IPS-20b (cell line): ENCODE results near the gene HPCA.

Source experiments
- H3K27ac ChIP-seq: one replicate; pipeline ENCODE4 v1.5.1; 2013; ENCODE audit warnings: low read length
- H3K27me3 ChIP-seq: 2 replicates; pipeline ENCODE4 v1.6.1; 2013; ENCODE audit warnings: mild to moderate bottlenecking, low read length, inconsistent platforms; ENCODE audit not compliant: insufficient read depth
- H3K36me3 ChIP-seq: 2 replicates; pipeline ENCODE4 v1.6.1; 2013; ENCODE audit warnings: low read depth, mild to moderate bottlenecking, inconsistent platforms, low read length, moderate library complexity; ENCODE audit not compliant: insufficient read depth
- H3K4me1 ChIP-seq: 2 replicates; pipeline ENCODE4 v1.6.1; 2013; ENCODE audit warnings: mild to moderate bottlenecking, control low read depth, inconsistent platforms, low read length, moderate library complexity; ENCODE audit not compliant: insufficient read depth
- H3K4me3 ChIP-seq: 2 replicates; pipeline ENCODE4 v1.5.1; 2013; ENCODE audit warnings: mild to moderate bottlenecking, low read length, inconsistent platforms
- H3K9ac ChIP-seq: 2 replicates; pipeline ENCODE4 v1.6.1; 2013; ENCODE audit warnings: low read depth, mild to moderate bottlenecking, inconsistent platforms, low read length, moderate library complexity
- H3K9me3 ChIP-seq: 2 replicates; pipeline ENCODE4 v1.6.1; 2013; ENCODE audit warnings: mild to moderate bottlenecking, low read depth, low read length, inconsistent platforms; ENCODE audit not compliant: insufficient read depth

The HPCA gene

DNA sequence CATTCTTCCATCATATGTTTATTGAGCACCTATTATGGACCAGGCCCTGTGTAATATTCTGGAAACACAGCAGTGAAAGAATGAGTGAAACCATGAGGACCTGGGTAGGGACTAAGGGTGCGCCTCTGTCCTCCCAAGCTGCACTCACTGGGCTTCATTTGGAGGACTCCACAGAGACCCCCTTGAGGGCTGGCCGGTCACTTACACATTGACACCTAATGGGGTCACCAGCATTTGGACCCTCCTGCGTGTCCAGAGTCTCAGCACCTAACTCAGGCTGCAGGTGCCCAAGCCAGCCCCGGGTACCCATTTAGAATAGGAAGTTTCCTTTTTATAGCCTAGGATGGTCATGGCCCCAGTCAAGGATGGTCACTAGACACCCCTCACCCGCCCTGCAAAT is 12.8 kb upstream of the HPCA start:
- Histone ChIP-seq H3K4me3 (no peak overlapping the region), H3K9me3 (no peaks in the 10 kb centered on the region), H3K27me3 (peaks cover 36% of the 10 kb centered on the region), H3K9ac (no peak overlapping the region), H3K36me3 (no peaks in the 10 kb centered on the region), H3K4me1 (peaks cover 20% of the 10 kb centered on the region), H3K27ac (no peak overlapping the region)

- H3K27me3 ChIP-seq, result peaks cover 19% of the 10 kb centered on the region
- H3K4me1 ChIP-seq, result peaks cover 19% of the 10 kb centered on the region
- no peak overlapping the region for H3K27ac ChIP-seq
- no peak overlapping the region for H3K9ac ChIP-seq
- no peaks in the 10 kb centered on the region for H3K36me3 ChIP-seq
- H3K4me3 ChIP-seq, result no peak overlapping the region
- no peaks in the 10 kb centered on the region for H3K9me3 ChIP-seq
Measured at GRCh38 chr1:32874860-32875752, 11.2 kb upstream of the HPCA start.

DNA sequence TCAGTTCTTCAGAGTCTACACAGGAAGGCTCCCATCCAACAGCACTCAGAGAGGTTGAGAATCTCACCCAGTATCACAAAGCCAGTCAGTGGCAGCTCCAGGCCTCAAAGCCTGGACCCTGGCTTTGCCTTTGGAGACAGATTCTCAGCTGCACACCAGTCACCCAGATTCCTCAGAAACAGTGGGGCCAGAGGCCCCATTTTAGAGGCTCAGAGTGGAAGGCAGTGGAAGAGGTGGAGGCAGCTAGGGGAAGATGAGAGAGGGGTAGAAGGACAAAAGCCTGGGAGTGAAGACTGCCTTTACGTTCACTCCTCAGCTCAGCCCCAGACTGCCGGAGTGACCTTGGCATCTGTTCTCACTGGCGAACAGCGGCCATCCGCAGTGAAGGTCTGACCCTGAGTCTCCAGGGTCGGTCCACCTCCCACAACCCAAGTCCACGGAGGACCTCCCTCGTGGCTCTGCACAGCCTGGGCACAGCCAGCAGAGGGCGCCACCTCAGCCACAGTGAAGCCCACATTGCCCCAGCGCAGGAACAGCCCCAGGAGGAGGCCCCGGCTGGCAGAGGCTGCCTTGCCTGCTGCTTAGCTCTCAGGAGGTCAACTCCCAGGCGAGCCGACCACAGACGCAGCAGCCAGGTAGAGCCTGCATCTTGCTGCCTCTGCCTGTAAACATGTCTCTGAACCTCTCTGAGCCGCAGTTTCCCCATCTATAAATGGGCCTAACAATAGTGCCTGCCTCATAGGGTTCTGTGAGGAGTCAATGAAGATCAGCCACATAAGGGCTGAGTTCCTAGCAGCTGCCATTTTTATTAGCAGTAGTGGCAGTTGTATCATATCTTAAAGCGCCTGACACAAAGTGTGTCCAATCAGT is 9.7 kb upstream of the HPCA start:
- Histone ChIP-seq H3K4me3 (peak overlapping the region; percentile 50; the same call in 1 of the 2 replicates), H3K36me3 (no peaks in the 10 kb centered on the region), H3K27ac (no peak overlapping the region), H3K27me3 (peaks cover 7% of the 10 kb centered on the region), H3K9me3 (no peaks in the 10 kb centered on the region), H3K9ac (no peak overlapping the region), H3K4me1 (peaks cover 11% of the 10 kb centered on the region)

- H3K36me3 ChIP-seq, result no peaks in the 10 kb centered on the region
Measured at GRCh38 chr1:32877211-32878110, 8.8 kb upstream of the HPCA start.

DNA sequence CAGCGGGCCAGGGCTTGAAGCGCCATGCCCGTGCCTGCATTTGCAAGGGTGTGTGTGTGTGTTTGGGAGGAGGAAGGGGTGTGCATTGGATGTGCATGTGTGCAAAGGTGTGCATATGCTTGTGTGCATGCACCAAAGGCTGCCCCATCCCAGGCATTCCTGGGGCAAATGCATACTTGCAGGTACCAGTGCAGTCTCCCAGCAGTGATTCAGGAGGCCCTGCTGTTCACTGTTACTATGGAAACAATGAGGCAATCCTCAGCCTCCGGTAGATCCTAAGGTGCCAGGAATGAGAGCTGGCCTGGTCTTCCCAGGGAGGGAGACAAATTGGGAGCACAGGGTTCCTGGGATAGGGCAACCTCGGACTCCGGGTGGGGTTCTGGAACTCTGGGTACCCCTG is 8.1 kb upstream of the HPCA start:
- Histone ChIP-seq H3K4me3 (no peak overlapping the region), H3K9ac (no peak overlapping the region)

More at GRCh38 chr1:32877211-32878110, 8.8 kb upstream of the HPCA start:
- no peak overlapping the region for H3K27ac ChIP-seq
- H3K4me3 ChIP-seq, result no peak overlapping the region
- H3K27me3 ChIP-seq, result no peaks in the 10 kb centered on the region; the same call in 1 of the 2 replicates
- H3K9ac ChIP-seq, result no peak overlapping the region
- no peaks in the 10 kb centered on the region for H3K9me3 ChIP-seq
- peaks cover 5% of the 10 kb centered on the region; the same call in 1 of the 2 replicates for H3K4me1 ChIP-seq

GRCh38 chr1:32878637-32879041 is 7.7 kb upstream of the HPCA start:
- Histone ChIP-seq H3K9me3 (no peaks in the 10 kb centered on the region), H3K27ac (no peak overlapping the region)

More for the DNA sequence above, 8.1 kb upstream of the HPCA start:
- Histone ChIP-seq H3K27me3 (peaks cover under 1% of the 10 kb centered on the region; the same call in 1 of the 2 replicates), H3K36me3 (no peaks in the 10 kb centered on the region), H3K9me3 (no peaks in the 10 kb centered on the region), H3K4me1 (peaks cover 5% of the 10 kb centered on the region; the same call in 1 of the 2 replicates), H3K27ac (no peak overlapping the region)

GRCh38 chr1:32881291-32881690 is 5.0 kb upstream of the HPCA start:
- Histone ChIP-seq H3K4me3 (no peak overlapping the region), H3K9ac (no peak overlapping the region), H3K27me3 (peaks cover 31% of the 10 kb centered on the region), H3K9me3 (no peaks in the 10 kb centered on the region), H3K27ac (no peak overlapping the region), H3K4me1 (peaks cover 3% of the 10 kb centered on the region; the same call in 1 of the 2 replicates), H3K36me3 (no peaks in the 10 kb centered on the region)

More at GRCh38 chr1:32878637-32879041, 7.7 kb upstream of the HPCA start:
- no peak overlapping the region for H3K4me3 ChIP-seq
- no peak overlapping the region for H3K9ac ChIP-seq
- peaks cover 5% of the 10 kb centered on the region; the same call in 1 of the 2 replicates for H3K27me3 ChIP-seq
- peaks cover 5% of the 10 kb centered on the region; the same call in 1 of the 2 replicates for H3K4me1 ChIP-seq
- H3K36me3 ChIP-seq, result no peaks in the 10 kb centered on the region

DNA sequence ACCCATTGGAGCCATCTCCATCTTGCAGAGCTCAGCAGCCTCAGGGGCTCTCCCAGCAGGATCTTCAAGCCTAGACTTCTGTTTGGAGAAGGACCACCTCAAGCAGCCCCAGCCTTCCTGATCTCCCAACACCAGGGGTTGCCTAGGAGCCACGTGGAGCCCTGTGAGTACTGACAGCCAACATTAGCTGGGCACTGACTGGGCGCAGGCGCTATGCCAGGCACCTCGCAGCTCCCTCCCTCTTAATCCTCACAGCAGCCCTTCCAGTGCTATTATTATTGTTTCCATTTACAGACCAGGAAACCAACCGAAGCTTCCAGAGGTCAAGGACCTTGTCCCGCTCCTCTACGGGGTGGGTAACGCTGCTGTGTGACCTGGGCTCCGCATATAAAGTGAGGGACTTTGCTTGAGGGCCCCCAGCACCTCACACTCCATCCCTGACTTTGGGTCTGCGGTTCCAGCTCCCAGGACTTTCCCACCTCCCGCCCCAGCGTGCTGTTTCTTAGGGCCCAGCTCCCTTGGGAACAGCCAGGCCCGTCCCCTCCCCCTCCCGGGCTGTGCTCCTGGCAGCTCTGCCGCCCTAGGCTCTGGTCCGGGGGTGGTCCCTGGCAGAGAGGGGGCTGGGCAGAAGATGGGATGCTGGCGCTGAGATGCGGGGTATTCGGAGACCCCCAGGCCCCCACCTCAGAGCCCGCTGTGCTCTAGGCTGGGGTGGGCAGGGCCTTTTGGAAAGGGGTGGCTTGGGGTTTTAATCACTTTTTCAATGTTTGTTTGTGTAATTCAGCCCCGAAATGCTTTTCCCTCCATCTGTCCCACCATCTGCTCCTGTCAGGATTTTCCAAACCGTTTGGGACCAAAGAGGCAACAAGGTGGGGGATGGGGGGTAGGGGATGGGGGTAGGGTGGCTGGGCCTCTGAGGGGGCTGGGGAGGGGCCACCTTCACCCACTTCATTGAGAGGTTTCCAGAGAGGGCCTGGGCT is 4.1 kb upstream of the HPCA start:
- no peak overlapping the region for H3K27ac ChIP-seq
- no peaks in the 10 kb centered on the region; the same call in 1 of the 2 replicates for H3K4me1 ChIP-seq
- H3K27me3 ChIP-seq, result peaks cover 38% of the 10 kb centered on the region
- H3K9ac ChIP-seq, result no peak overlapping the region
- H3K4me3 ChIP-seq, result no peak overlapping the region
- H3K9me3 ChIP-seq, result no peaks in the 10 kb centered on the region
- H3K36me3 ChIP-seq, result no peaks in the 10 kb centered on the region

GRCh38 chr1:32883338-32884031 is 2.8 kb upstream of the HPCA start:
- Histone ChIP-seq H3K4me1 (no peaks in the 10 kb centered on the region), H3K27me3 (peaks cover 51% of the 10 kb centered on the region), H3K27ac (no peak overlapping the region), H3K36me3 (no peaks in the 10 kb centered on the region), H3K9me3 (no peaks in the 10 kb centered on the region), H3K9ac (no peak overlapping the region), H3K4me3 (no peak overlapping the region)

GRCh38 chr1:32884032-32884372 is 2.3 kb upstream of the HPCA start:
- Histone ChIP-seq H3K27ac (no peak overlapping the region), H3K4me1 (no peaks in the 10 kb centered on the region), H3K4me3 (no peak overlapping the region), H3K9ac (no peak overlapping the region), H3K9me3 (no peaks in the 10 kb centered on the region), H3K36me3 (no peaks in the 10 kb centered on the region), H3K27me3 (peaks cover 56% of the 10 kb centered on the region)
